ENCODE data around the gene VCAM1.

The VCAM1 gene

DNA sequence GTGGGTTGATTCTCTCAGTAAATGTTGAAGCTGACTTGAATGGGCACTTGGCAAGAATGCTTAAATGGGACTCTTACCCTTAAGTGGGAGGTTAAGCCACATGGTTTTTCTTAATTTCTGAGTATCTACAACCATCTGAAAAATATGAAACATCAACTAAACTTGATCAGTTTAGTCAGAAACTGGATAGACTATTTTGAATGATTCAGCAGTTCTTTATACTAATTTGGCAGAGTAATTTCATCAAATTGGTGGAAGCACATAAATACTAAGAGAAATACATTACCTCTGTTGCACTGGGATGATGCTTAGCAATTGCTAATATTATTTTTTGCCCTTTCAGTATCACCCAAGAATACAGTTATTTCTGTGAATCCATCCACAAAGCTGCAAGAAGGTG is 4.7 kb downstream of the VCAM1 start:
- DNase-seq = no peak

DNA sequence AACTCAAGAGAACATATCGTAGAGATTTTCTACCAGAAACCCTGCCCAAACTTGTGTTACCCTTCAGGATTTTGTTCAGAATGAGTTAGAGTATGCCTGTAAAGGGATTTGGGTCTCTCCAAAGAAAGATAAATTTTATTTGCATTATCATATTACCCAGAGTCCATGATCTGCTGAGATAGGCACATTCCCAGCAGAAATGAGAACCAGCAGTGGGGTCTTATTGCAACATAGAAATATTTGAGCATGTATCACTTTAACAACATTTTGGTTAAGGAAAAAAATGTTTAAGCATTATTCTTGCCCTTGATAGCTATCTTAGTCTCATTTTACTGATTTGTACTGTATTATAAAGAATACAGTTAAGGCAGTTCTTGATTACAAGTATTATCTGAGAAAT is 10.6 kb downstream of the VCAM1 start:
- no peak for DNase-seq

DNA sequence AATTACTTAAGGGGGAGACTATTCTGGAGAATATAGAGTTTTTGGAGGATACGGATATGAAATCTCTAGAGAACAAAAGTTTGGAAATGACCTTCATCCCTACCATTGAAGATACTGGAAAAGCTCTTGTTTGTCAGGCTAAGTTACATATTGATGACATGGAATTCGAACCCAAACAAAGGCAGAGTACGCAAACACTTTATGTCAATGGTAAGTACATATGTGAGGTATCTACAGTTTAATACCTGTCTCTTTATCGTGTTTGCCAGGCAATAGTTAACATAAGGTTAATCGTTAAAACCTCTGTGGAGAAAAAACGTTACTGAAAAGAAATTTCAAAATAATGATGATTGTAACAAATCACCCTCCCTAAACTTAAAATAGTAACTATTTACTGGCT is 11.8 kb downstream of the VCAM1 start:
- no peak for DNase-seq

DNA sequence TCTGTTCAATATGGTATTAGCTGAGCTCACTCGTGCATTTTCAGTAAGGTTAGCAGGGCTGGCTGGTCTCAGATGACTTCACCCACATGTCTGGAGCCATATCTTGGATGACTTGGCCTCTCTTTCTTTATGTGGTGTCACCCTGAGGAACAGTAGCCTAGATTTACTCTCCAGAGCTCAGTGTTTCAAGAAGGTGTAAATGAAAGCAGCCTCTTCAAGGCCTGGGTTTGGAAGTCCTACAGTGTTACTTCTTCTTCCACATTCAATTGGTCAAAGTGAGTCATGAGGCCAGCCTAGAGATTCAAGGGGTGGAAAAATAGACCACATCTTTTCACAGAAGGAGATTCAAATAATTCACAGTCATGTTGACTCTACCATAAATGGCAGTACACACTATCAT is 12.2 kb downstream of the VCAM1 start:
- DNase-seq = no peak

GRCh38 chr1:100734676-100735075 is 15.1 kb downstream of the VCAM1 start:
- DNase-seq = no peak

DNA sequence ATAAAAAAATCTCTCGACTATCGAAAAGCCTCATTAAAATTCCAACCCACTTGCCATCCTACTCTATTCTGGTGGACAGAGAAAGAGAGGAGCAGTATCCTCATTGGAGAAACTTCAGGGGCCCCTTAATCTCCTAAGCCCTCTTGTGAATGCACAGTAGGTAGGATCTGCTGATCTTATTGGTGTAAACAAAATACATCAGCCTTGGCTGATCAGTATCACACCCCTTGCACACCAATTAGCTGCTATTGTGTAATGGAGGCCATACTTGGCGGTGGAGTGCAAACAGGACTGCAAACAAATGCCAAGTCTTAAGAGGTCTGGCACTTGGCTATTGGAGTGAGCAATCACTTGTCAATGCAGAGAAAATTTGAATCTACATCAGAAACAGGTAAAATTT is 15.7 kb downstream of the VCAM1 start:
- no peak for DNase-seq

DNA sequence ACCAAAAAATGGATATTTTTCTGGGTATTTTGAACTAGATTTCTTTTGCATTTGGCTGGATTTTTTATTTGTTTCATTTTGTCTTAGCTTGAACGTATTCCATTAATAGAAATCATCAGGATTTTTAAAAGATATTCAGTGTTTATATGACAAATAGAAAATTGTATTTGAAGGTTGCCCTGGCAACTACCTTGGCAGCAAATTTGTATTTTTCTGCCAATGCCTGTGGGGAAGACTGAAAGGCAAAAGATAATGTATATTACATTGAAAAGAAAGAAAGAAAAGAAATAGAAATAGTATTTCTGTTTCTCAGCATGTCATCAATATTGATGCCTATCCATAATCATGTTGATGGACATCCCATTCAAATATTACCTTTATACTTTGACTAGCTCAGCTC is 16.8 kb downstream of the VCAM1 start:
- no peak for DNase-seq

- DNase-seq = no peak
Measured at GRCh38 chr1:100736746-100737145, 17.2 kb downstream of the VCAM1 start.

GRCh38 chr1:100746542-100746932 is 27.0 kb downstream of the VCAM1 start:
- no peak for DNase-seq

GRCh38 chr1:100747771-100748170 is 28.2 kb downstream of the VCAM1 start:
- DNase-seq = no peak

- no peak for DNase-seq
Measured at GRCh38 chr1:100750005-100750885, 30.7 kb downstream of the VCAM1 start.

GRCh38 chr1:100752791-100753190 is 33.2 kb downstream of the VCAM1 start:
- no peak for DNase-seq

GRCh38 chr1:100757946-100758345 is 38.4 kb downstream of the VCAM1 start:
- no peak for DNase-seq

GRCh38 chr1:100759188-100759587 is 39.6 kb downstream of the VCAM1 start:
- no peak for DNase-seq

GRCh38 chr1:100760511-100760910 is 41.0 kb downstream of the VCAM1 start:
- DNase-seq = no peak

- no peak for DNase-seq
Measured at GRCh38 chr1:100762461-100762860, 42.9 kb downstream of the VCAM1 start.

DNA sequence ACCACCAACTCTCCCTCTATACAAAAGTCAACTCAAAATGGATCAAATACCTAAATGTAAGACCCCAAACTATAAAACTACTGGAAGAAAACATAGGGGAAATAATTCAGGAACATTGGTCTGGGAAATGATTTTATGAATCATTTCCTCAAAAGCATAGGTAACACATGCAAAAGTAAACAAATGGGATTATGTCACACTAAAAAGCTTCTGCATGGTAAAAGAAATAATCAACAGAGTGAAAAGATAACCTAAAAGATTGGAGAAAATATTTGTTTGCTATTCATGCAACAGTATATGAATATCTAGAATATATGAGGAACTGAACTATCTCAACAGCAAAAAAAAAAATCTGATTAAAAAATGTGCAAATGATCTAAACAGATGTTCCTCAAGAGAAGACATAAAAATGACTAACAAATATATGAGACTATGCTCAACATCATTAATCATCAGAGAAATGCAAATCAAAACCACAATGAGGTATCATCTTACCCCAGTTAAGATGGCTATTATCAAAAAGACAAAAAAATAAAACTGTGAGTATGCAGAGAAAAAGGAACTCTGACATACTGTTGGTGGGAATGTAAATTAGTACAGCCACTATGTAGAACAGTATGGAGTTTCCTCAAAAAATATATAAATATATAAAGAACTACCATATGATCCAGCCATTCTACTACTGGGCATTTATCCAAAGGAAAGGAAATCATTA is 47.8 kb downstream of the VCAM1 start:
- DNase-seq = no peak

- no peak for DNase-seq
Measured at GRCh38 chr1:100769323-100769722, 49.8 kb downstream of the VCAM1 start.

GRCh38 chr1:100769906-100770646 is 50.5 kb downstream of the VCAM1 start:
- DNase-seq = no peak

- no peak for DNase-seq
Measured at GRCh38 chr1:100773444-100773843, 53.9 kb downstream of the VCAM1 start.

GRCh38 chr1:100774370-100774769 is 54.8 kb downstream of the VCAM1 start:
- DNase-seq = no peak

DNA sequence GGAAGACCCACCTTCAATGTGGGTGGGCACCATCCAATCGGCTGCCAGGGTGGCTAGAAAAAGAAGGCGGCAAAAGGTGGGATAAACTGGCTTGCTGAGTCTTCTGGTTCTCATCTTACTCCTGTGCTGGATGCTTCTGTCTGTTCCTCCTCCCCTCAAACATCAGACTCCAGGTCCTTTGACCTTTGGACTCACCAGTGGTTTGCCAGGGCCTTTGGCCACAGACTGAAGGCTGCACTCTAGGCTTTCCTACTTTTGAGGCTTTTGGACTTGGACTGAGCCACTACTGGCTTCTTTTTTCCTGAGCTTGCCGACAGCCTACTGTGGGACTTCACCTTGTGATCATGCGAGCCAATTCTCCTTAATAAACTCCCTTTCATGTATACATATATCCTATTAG is 55.9 kb downstream of the VCAM1 start:
- DNase-seq = no peak

DNA sequence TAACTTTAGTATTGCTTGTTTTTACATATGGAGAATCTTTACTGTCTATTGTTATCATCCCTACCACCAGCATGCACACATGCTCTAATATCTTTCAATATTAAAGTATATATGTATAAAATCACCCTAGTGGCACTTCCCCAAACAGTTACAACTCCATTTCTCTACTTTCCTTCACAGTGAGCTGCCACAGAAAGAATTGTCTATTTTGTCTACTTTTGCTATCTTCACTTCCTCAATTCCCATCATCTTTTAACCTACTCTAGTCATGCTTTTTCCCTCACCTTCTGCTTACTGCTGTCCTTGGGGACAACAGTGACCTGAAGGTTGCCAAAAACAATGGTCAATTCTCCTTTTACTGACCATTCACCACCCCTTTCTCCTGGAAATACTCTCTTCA is 59.2 kb downstream of the VCAM1 start:
- no peak for DNase-seq

DNA sequence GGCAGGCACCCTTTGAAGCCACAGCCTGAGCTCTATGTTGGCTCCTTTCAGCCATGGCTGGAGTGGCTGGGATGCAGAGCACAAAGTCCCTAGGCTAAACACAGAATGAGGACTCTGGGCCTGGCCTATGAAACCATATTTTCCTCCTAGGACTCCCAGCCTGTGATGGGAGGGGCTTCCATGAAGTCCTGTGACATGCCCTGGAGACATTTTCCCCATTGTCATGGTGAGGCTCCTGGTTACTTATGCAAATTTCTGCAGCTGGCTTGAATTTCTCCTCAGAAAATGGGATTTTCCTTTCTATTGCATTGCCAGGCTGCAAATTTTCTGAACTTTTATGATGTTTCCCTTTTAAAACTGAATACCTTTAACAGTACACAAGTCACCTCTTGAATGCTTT is 61.3 kb downstream of the VCAM1 start:
- no peak for DNase-seq
